Measurements from ENCODE around the gene TMEM101.

Gene TMEM101

DNA sequence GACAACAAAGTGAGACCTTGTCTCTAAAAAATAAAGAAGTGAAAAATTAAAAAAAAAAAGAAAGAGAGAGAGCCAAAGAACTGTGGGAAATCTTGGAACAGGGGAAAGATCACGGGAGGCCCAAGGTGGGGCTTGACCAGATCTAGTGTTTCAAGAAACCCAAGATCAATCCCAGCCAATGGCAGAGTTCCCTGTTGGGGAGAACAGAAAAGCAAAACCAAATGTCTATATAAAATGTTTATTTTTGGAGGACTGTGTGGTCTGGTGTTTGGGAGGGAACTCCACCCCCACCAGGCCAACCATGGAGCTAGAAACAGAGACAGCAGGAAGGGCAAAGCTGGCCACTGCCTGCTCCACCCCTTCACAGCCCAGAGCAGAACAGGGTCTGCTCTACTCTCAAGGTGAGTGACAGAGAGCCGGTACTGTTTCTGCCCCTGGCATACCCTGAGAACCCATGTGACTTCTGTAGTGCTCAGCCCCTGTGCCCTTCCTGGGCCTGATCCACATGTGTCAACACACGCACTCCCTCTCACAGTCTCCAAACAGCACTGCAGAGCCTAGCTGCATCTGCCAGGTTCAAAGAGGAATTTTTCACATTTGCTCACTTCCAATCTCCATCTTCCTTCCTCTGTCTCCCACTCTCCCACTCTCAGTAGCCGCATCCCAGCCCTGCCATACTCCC is 3.7 kb downstream of the TMEM101 start:
- no peak overlapping the region for H3K4me3 ChIP-seq (ENCODE audit: low read depth, low read length)
- no peak for DNase-seq (ENCODE audit: low read depth)
- TF ChIP-seq, protein P1, sequence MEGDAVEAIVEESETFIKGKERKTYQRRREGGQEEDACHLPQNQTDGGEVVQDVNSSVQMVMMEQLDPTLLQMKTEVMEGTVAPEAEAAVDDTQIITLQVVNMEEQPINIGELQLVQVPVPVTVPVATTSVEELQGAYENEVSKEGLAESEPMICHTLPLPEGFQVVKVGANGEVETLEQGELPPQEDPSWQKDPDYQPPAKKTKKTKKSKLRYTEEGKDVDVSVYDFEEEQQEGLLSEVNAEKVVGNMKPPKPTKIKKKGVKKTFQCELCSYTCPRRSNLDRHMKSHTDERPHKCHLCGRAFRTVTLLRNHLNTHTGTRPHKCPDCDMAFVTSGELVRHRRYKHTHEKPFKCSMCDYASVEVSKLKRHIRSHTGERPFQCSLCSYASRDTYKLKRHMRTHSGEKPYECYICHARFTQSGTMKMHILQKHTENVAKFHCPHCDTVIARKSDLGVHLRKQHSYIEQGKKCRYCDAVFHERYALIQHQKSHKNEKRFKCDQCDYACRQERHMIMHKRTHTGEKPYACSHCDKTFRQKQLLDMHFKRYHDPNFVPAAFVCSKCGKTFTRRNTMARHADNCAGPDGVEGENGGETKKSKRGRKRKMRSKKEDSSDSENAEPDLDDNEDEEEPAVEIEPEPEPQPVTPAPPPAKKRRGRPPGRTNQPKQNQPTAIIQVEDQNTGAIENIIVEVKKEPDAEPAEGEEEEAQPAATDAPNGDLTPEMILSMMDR (IDR thresholded peaks at IDR 0.05; ENCODE audit: low read depth, low read length, missing control alignments), result no peak

DNA sequence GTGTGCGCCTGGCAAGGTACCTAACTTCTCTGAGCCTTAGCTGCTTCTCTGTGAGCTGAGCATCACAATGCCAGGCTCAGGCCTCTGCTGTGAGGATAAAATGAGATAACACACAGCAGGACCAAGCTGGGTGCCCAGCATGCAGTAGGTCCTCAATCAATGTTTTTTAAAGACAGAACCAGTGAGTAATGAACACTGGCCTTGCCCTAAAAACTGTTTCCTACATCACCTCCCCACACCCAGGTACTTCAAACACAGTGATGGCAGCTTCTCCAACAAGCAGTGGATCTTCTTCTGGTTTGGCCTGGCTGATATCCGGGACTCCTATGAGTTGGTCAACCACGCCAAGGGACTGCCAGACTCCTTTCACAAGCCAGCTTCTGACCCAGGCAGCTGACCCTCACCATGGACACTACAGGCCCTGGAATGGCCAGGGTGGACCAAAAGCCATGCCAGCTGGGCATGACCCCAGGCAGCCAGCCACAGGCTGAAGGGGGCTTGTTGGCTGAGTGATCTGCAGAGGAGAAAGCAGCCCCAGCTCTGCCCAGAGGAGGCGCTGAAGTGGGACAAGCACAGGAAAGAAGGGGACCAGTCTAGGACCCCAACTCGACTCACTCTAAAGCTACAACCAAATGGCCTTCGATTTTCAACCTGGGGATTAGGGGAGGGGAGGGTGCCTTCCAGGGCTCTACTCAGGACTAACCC is 6.4 kb downstream of the TMEM101 start:
- TF ChIP-seq, protein P1 (IDR thresholded peaks at IDR 0.05; ENCODE audit: low read depth, low read length, missing control alignments), result peak; percentile 24
- DNase-seq (ENCODE audit: low read depth), result no peak
- H3K4me3 ChIP-seq (ENCODE audit: low read depth, low read length), result no peak overlapping the region

DNA sequence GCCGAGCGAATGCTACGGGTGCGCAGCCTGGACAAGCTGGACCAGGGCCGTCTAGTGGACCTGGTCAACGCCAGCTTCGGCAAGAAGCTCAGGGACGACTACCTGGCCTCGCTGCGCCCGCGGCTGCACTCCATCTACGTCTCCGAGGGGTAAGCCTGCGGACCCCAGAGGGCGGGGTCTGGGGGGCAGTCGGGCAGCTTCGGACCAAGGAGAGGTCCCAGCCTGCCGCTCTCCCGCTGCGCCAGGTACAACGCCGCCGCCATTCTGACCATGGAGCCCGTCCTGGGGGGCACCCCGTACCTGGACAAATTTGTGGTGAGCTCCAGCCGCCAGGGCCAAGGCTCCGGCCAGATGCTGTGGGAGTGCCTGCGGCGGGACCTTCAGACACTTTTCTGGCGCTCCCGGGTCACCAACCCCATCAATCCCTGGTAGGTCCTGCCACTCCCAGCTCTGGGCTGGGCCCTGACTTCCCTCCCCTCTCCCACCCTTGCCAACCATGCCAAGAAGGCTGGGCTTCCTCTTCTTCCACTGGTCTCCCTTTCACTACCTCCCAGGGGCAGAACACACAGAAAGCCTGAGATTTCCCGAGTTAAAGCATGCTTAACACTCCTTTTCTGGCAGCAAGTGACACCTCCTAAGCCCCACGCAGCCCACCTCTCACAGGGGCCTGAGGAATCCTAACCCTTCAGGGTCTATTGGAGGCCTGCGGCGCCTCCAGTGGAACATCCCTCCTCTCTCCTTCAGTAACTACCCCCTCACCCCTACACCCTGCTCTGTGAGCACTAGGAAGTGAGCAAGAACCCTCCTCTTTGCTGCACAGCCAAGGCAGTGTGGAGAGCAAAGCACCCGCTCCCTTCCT is 7.2 kb downstream of the TMEM101 start:
- peak overlapping the region; percentile 79 for H3K4me3 ChIP-seq (ENCODE audit: low read depth, low read length)
- TF ChIP-seq, protein P1 (IDR thresholded peaks at IDR 0.05; ENCODE audit: low read depth, low read length, missing control alignments), result no peak
- no peak for DNase-seq (ENCODE audit: low read depth)

DNA sequence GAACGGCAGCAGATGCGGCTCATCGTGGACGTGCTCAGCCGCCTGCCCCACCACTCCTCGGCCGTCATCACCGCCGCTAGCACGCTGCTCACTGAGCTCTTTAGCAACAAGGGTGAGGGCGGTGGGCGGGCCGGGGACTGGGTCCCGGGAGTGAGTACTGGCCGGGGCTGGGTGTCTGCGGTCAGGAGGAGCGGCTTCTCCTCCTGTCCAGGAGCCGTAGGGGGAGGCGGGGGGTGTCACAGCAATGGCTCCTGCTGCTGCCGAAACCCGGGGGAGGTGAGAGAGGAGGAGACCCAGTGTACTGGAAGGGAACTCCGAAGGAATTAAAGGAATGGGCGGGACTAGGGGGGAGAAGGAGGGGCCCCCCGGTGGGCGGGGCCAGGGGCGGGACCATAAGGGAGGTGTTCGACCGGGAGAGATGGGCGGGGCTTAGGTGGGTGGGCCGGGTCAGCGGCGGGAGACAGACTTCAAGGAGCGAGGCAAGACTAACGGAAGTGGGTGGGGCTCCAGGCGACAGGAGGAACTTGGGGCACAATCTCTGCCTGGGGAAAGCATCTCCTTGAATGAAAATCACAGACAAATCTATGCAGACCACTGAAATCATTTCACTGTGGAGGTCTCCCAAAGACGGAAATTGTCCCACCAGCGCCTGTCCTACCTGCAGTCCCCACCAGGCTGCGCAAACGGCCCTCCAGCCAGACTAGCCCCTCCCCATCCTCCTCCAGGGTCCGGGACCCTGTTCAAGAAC is 8.0 kb downstream of the TMEM101 start:
- peak overlapping the region; percentile 79 for H3K4me3 ChIP-seq (ENCODE audit: low read depth, low read length)
- peak; percentile 89 for DNase-seq (ENCODE audit: low read depth)
- TF ChIP-seq, protein P1 (IDR thresholded peaks at IDR 0.05; ENCODE audit: low read depth, low read length, missing control alignments), result peak; percentile 78

DNA sequence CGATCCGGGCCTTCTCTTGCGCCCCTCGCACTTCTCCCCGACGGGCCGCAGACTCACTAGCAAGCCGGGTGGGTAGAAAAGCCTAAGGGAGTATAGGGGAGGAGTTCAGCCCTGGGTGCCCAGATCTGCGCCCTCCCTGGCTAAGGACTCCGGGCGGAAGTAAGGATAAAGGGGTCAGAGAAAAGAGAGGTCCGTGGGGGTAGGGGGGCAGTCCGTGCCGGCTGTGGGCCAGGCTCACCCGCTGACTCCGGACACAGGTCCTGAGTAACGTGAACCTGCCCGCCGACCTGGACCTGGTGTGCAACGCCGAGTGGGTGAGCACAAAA is 8.5 kb downstream of the TMEM101 start:
- no peak for DNase-seq (ENCODE audit: low read depth)
- peak overlapping the region; percentile 79 for H3K4me3 ChIP-seq (ENCODE audit: low read depth, low read length)
- TF ChIP-seq, protein P1 (IDR thresholded peaks at IDR 0.05; ENCODE audit: low read depth, low read length, missing control alignments), result no peak

DNA sequence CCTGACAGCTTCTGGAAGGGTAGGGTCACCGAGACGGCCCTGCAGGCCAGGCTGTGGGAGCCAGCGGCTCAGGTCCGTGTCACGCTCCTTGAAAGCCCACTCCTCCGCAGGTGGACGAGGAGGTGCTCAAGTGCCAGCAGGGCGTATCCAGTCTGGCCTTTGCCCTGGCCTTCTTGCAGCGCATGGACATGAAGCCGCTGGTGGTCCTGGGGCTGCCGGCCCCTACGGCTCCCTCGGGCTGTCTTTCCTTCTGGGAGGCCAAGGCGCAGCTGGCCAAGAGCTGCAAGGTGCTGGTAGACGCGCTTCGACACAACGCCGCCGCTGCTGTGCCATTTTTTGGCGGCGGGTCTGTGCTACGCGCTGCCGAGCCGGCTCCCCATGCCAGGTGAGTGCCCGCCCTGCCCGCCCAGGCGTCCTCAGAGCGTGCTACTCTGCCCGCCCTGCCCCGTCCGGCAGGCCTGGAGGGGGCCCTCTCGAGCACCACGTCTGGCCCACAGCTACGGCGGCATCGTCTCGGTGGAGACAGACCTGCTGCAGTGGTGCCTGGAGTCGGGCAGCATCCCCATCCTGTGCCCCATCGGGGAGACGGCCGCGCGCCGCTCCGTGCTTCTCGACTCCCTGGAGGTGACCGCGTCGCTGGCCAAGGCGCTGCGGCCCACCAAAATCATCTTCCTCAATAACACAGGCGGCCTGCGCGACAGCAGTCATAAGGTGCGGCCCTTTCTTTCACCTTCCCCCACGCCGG is 9.1 kb downstream of the TMEM101 start:
- no peak for DNase-seq (ENCODE audit: low read depth)
- H3K4me3 ChIP-seq (ENCODE audit: low read depth, low read length), result peak overlapping the region; percentile 79; the same call in 1 of the 2 replicates
- TF ChIP-seq, protein P1 (IDR thresholded peaks at IDR 0.05; ENCODE audit: low read depth, low read length, missing control alignments), result peak; percentile 21

Data from GM12864 (cell line).